Spleen (tissue), 7 donors: ENCODE measurements around the gene FGGY.

ENCODE experiments used
- POLR2A ChIP-seq, 3 donors: fragments of 450-650 bp; IDR thresholded peaks; one replicate each; pipeline ENCODE4 v1.5.1; 2017; ENCODE audit warnings: antibody characterized with exemption in 3 of 3, mild to moderate bottlenecking in 1 of 3
- TF ChIP-seq, protein P1 (sequence below), 11 experiments: fragments of 200-600 bp in 7 of 11; fragments of 450-650 bp in 4 of 11; sonication (generic) in 4 of 11; IDR thresholded peaks in 8 of 11; conservative IDR thresholded peaks in 3 of 11; 1 replicate in 7 of 11; 2 replicates in 4 of 11; pipeline versions ENCODE4 v1.4.0 to v1.8.0; 2016 to 2021; ENCODE audit warnings: antibody characterized with exemption in 11 of 11, inconsistent platforms in 4 of 11, mild to moderate bottlenecking in 1 of 11
- donor health status: DM: no; HTN: no; CAD: no; lungs with moderate emphysema.
- donor health status: DM: no; HTN: no; CAD: no.
- donor health status: DM: no; HTN: no; CAD: no.

DNA sequence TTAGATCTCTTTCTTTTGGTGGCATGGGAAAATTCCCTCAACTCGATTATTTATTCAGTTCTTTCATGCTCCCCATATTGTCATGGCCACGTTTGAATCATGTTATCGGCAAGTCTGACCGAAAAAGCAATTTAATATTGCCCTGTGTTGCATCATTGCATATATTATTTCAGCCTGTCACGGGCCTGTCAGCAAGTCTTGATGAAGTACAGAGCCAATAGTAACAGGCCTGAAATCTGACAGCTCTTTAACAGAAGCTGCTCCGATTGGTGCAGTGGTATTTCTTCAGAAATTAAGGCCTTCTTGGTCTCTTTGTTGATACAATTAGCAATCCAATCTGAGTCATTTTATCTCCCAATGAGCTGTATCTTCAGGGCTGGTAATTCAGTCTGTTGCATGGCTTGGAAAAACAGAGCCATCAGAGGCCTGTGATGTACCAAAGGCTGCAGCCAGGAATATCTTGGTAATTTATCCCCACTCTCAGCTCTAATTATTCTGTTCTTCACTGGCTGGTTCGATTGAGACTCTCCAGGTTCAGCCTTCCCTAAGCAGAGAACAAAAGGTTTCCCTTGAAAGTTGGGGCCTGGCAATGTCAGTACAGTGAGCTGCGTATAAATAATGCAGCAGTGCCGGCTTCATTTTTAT is 149.5 kb downstream of the FGGY start:
- no peak for TF ChIP-seq POLR2A (IDR thresholded peaks at IDR 0.05)
- TF ChIP-seq, protein P1, sequence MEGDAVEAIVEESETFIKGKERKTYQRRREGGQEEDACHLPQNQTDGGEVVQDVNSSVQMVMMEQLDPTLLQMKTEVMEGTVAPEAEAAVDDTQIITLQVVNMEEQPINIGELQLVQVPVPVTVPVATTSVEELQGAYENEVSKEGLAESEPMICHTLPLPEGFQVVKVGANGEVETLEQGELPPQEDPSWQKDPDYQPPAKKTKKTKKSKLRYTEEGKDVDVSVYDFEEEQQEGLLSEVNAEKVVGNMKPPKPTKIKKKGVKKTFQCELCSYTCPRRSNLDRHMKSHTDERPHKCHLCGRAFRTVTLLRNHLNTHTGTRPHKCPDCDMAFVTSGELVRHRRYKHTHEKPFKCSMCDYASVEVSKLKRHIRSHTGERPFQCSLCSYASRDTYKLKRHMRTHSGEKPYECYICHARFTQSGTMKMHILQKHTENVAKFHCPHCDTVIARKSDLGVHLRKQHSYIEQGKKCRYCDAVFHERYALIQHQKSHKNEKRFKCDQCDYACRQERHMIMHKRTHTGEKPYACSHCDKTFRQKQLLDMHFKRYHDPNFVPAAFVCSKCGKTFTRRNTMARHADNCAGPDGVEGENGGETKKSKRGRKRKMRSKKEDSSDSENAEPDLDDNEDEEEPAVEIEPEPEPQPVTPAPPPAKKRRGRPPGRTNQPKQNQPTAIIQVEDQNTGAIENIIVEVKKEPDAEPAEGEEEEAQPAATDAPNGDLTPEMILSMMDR (IDR thresholded peaks at IDR 0.05 in 8 of 11, conservative IDR thresholded peaks at IDR 0.05 in 3 of 11): no peak
